Stimulated activated naive CD8-positive, alpha-beta T cell treated with anti-CD3 and anti-CD28 coated beads, Interleukin-15, Interleukin-2, amounts not matched to agents 100 U/mL and 50 U/mL, for 24 hours (primary cell): ENCODE results near the gene TMEM184B.

Experiments used
- ATAC-seq: fragments of 150-1000 bp; cut with Tn5 transposase; one replicate; pipeline ENCODE4 v1.10.0; 2021
- DNase-seq: peaks from one replicate; pipeline ENCODE4 v3.0.0; 2021

The TMEM184B gene

GRCh38 chr22:38272373-38273134 lies at the start of gene TMEM184B:
Gene TMEM184B, minus strand, starts transcription at chr22:38273010. Its CDS starts 25,049 bp downstream, at chr22:38247961.
- peak; percentile 86 for DNase-seq
- ATAC-seq, result peak; percentile 96

GRCh38 chr22:38320605-38321402 lies 48.0 kb upstream of the TMEM184B start:
- DNase-seq, result no peak
- no peak for ATAC-seq

- ATAC-seq (no peak), DNase-seq (no peak)
These were observed 46.3 kb upstream of the TMEM184B start for GRCh38 chr22:38318792-38319773.

GRCh38 chr22:38317995-38318715 lies 45.3 kb upstream of the TMEM184B start:
- DNase-seq (no peak), ATAC-seq (no peak)

DNA sequence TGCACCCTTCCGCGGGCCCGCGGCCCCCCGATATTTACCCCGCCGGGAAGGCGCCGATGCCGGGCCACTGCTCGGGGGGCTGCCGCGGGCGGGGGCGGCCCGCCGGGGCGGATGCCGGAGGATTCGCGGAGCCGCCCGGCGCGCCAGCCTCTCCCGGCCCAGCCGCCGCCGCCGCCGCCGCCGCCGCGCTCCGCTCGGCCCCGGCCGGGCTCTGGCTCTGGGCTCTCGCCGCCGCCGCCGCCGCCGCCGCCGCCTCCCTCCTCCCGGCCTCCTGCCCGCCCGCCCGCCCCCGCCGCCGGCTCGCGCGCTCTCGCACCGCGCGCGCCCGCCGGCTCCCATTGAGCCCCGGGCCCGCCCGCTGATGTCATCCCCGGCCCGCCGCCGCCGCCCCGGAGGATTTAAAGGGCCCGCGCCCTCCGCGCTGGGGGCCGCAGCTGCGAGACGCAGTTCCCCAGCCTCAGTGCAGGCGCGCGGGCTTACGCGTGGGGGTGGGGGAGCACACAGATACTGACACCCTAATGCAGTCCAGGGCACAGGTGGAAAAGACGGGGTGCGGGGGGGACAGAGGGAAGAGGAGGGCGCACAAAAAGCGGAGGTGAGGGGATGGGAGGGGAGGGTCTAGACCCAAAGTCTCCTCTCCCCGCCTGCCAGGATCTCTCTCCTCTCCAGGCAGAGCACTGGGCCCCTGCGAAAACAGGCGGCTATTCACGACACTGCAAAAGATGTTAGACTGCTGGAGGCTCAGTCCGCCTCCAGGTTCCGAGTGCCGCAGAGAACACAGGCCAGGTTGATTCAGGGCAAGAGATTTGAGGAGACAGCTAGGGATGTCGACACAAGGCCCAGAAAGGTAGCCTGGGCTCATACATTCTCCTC lies 44.5 kb upstream of the TMEM184B start, which contains the start of gene CSNK1E:
TSS of gene CSNK1E (minus strand) at position 312 of the 873 bp plus-strand sequence. CDS start 3,276 bp downstream, outside the sequence.
- ATAC-seq, result peak; percentile 61
- DNase-seq, result peak; percentile 78

- peak; percentile 19 for ATAC-seq
- DNase-seq, result peak; percentile 55
These were observed 43.7 kb upstream of the TMEM184B start for GRCh38 chr22:38316364-38317121.

DNA sequence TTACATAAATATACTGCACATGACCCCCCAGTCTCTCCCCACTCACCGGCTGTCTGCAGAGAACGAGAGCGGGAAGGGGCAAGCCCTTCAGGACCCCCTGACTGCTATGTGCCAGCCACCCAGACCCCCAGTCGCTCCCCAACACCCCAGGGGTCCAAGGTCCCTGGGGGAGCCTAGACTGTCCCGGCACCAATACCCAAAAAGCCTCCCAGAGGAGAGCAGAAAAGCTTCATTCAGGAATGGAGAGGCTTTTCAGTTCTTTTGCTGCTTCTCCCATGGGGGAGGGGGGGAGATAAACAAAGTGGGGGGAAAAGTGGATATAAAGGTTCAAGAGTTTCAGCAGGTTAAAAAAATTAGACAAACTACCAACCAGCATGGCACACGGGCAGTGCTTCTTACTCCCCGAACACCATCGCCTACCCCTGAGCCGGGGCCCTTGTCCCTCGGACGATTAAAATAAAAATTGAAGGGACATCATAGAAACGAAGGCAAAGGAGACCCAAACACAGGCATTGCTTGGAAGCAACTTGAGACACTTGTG lies 43.1 kb upstream of the TMEM184B start:
- ATAC-seq, result no peak

DNA sequence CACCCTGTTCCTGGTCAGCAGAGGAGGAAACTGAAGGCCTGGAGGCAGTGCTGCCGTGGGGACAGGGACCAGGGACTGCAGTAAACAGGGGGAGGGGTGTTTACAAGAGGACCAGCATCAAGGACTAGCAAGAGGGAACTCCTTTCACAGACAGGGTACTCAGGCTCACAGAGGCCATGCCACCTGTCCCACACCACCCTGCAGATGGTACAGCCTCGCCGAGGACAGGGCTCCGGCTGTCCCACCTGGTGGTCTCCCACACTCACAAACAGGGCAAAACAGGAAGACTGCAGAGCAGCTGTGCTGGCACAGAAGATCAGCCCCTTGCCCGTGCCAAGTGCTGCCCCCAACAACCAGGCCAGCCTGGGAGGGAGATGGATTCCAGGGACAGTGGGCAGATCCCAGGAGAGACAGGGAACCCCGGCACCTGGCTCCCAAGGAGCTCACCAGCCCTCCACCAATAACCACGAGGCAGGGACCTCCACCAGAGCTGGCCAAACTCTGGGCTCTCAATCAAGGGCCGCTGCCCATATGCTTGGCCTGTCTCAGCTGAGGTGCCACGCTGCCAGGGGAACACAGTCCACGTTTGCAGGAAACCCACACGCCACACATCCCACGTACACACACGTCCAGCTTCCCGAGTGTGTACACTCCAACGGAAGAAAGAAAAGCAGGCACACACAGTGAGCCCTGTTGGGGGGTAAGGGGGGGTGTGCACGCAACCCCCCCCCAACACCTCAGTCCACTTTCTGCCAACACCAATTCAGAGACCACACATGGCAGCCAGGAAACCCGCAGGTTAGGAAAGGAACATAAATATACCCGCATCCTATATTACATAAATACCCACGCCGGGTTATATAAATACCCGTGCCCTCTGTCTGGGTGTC lies 42.4 kb upstream of the TMEM184B start:
- DNase-seq, result peak; percentile 22
- ATAC-seq, result no peak

More for the DNA sequence above, 43.1 kb upstream of the TMEM184B start:
- no peak for DNase-seq

GRCh38 chr22:38314051-38314932 lies 41.5 kb upstream of the TMEM184B start:
- DNase-seq (no peak), ATAC-seq (no peak)

GRCh38 chr22:38313384-38313955 lies 40.7 kb upstream of the TMEM184B start:
- ATAC-seq (no peak), DNase-seq (no peak)

GRCh38 chr22:38312261-38312800 lies 39.5 kb upstream of the TMEM184B start:
- ATAC-seq, result no peak
- DNase-seq, result no peak

DNA sequence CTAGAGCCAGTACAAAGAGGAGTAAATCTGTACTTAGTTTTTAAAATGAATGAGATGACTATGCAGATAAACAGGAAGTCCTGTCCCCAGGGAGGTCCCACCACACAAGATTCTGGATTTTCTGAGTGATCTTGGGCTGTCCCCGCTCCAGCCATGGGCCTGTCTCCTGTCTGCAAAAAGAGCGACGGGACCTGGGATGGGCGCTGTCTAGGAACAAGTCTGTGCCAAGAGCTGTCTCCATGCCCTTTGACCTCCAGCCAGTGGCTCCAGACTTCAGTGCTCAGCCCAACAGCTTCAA lies 38.5 kb upstream of the TMEM184B start:
- no peak for ATAC-seq

DNA sequence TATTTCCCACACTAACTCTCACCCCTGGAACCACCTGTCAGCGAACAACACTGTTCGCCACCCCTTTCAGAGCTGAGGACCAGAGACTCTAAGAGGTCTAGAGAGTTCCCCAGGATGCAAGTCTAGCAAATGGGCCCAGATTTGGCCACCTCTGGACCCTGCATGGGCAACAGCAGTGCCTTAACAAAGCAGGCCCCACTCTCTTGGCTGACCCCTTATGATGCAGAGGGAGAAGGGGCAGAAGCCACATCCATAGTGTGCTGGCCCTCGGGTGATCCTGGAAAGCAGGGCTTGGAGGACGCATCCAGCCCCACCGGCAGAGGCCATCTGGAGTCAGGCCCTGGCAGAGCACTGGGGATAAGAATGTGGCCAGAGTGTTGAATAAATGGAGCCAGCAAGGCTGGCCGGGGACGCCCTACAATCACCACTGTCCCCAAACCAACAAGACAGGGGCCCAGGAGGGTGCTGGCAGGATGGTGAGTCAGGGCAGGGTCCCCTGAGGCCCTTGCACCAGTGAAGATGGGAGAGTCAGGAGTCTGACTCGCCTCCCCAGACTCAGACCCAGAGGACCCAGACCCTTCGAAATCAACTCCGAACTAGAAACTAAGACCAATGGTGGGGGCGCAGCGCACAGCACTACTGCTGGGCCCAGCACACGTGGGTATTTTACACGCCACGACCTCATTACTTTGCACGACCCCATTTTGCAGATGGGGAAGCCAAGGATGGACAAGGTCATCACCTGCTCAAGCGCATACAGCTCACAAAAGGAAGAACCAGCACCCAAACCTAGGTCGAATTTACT lies 37.9 kb upstream of the TMEM184B start:
- ATAC-seq (no peak), DNase-seq (no peak)

More for the DNA sequence above, 38.5 kb upstream of the TMEM184B start:
- no peak for DNase-seq

DNA sequence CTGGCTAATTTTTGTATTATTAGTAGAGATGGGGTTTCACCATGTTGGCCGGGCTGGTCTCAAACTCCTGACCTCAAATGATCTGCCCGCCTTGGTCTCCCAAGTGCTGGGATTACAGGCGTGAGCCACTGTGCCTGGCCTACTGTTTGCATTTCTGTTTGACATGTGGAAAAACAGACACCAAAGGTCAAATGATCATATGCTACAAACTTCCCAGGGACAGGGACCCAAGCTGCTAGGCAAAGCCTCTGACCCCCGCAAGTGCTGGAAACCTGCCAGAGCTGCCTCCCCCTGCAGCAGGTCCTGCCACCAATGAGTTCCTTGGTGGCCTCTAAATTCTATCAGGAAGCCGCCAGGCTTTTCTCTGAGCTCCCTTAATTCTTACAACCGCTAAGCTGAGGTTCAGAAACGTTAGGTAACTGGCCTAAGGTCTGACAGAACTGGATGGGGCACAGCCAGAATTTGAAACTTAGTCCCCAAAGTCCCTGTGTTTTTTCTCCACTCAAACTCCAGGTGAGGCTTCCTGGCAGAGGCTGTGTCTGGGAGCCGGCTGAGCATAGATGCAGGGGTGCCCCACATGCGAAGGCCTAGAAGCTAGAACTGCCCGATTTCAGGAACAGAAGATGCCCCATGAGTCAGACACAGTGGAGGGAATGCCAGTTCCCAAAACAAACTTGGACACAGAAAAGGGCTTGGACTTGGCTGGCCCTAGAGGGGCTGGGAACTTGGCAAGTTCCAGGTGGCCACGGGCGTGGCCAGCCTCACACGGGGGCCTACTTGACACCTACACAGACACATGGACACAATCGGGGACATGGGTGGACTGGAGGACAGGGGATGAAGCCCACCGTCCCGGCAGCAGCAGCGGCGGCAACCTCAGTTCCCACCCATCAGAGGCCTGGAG lies 37.1 kb upstream of the TMEM184B start:
- no peak for ATAC-seq

More for the DNA sequence above, 37.1 kb upstream of the TMEM184B start:
- no peak for DNase-seq
